ENCODE measurements around the gene KCTD15.

Gene KCTD15

DNA sequence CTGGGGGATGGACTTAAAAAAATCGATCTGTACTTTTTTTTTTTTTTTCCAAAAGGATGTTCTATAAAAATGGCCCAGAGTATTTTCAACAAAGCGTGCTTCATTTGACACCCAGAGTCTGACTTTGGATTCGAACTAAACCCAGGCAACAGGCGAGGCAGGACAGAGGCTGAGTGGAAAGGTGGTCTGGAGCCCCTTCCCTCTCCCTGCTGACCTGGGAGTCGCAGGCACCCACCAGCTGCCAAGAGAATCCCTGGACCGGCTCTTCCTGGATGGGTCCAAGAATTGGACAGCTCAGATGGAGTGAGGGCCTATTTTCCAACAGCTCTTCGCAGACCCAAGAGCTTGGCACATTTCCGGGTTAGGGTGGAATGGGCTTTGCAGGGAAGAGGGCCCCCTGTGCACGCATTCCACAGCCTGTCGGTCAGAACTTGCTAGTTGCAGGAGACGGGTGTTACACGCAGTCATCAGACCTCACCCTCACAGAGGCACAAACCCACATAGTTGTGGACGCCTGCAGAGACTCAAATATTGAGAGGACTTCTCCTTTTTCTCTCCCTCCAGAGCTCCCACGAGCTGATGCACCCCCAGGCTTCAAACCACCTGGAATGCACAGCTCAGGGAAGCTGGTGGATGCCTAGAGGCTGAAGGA lies 15.2 kb downstream of the KCTD15 start:
- no peak overlapping the region for H3K4me3 ChIP-seq (ENCODE audit: control insufficient read depth, low read depth, low read length)
- DNase-seq (ENCODE audit: low read depth): no peak
- TF ChIP-seq, protein P1, sequence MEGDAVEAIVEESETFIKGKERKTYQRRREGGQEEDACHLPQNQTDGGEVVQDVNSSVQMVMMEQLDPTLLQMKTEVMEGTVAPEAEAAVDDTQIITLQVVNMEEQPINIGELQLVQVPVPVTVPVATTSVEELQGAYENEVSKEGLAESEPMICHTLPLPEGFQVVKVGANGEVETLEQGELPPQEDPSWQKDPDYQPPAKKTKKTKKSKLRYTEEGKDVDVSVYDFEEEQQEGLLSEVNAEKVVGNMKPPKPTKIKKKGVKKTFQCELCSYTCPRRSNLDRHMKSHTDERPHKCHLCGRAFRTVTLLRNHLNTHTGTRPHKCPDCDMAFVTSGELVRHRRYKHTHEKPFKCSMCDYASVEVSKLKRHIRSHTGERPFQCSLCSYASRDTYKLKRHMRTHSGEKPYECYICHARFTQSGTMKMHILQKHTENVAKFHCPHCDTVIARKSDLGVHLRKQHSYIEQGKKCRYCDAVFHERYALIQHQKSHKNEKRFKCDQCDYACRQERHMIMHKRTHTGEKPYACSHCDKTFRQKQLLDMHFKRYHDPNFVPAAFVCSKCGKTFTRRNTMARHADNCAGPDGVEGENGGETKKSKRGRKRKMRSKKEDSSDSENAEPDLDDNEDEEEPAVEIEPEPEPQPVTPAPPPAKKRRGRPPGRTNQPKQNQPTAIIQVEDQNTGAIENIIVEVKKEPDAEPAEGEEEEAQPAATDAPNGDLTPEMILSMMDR (IDR thresholded peaks at IDR 0.05; ENCODE audit: control insufficient read depth, insufficient read depth, low read depth, low read length, missing control alignments): no peak

DNA sequence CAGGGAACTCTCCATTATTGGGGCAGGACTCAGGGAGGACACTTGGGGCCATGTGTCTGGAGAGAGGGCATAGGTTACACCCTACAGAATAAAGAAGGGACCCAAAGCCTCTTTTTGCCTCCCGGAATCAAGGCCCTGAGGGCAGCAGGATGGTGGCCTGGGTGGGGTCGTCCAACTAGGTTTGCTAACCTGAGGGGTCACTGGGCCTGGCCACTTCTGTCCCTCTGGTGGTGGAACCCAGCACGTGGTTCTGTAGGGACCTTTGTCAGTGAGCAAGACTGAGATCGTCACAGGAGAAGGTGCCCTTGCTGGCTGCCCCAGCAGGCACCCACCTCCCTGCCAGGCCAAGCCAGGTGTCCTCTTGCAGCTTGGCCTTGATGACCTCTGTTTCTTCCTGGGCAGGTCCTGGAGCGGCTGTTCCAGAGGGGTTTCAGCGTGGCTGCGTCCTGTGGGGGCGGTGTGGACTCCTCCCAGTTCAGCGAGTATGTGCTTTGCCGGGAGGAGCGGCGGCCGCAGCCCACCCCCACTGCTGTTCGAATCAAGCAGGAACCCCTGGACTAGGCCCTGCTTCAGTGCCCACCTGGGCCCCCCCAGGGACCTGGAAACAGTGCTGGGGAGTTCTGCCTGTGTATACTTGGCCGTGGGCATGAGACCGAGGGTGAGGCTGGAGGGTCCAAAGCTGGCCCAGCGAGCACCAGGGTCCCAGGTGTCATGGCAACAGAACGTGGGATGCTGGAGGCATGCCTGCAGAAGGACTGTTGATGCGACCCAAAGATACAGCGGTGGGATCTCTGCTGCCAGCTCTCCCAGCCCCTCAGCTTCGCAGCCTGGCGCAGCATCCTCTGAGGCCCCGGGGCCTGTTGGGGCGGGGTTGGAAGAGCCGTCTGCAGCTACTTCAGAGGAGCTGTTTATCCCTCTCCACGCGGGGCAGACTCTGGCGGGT lies 16.0 kb downstream of the KCTD15 start:
- no peak overlapping the region for H3K4me3 ChIP-seq (ENCODE audit: control insufficient read depth, low read depth, low read length)
- DNase-seq (ENCODE audit: low read depth): no peak
- TF ChIP-seq, protein P1 (IDR thresholded peaks at IDR 0.05; ENCODE audit: control insufficient read depth, insufficient read depth, low read depth, low read length, missing control alignments): no peak

DNA sequence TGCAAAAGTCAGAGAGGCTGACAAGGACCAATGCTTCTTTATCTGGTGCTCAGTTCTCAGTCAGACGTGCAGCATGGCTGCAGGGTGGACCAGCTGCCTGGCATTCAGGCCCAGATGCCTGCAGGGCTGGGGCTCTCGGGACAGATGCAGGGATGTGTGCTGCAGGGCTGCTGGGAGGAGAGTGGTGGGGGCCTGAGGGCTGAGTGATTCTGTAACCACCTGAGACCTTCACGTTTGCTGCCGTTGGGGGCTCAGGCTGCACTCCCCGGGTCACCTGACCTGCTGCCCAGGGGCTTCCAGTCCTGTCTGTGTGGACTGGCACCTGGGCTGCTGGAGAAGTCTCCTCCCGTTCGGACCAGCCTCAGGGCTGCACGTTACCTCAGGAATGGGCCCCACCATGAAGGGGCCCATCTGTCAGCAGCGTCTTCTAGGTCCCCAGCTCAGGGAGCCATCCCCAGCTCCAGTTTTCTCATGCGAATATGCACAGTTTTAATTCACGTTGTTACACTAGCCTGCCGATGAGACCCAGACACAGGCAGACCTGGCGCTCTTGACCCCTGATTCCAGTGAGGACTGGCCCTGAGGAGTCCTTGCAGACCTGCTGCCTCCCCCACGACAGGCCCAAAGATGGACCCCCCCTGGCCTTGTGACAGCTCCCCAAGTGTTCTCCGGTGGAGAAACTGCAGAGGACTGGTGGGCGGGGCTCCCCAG lies 16.9 kb downstream of the KCTD15 start:
- TF ChIP-seq, protein P1 (IDR thresholded peaks at IDR 0.05; ENCODE audit: control insufficient read depth, insufficient read depth, low read depth, low read length, missing control alignments): no peak
- no peak for DNase-seq (ENCODE audit: low read depth)
- no peak overlapping the region for H3K4me3 ChIP-seq (ENCODE audit: control insufficient read depth, low read depth, low read length)

DNA sequence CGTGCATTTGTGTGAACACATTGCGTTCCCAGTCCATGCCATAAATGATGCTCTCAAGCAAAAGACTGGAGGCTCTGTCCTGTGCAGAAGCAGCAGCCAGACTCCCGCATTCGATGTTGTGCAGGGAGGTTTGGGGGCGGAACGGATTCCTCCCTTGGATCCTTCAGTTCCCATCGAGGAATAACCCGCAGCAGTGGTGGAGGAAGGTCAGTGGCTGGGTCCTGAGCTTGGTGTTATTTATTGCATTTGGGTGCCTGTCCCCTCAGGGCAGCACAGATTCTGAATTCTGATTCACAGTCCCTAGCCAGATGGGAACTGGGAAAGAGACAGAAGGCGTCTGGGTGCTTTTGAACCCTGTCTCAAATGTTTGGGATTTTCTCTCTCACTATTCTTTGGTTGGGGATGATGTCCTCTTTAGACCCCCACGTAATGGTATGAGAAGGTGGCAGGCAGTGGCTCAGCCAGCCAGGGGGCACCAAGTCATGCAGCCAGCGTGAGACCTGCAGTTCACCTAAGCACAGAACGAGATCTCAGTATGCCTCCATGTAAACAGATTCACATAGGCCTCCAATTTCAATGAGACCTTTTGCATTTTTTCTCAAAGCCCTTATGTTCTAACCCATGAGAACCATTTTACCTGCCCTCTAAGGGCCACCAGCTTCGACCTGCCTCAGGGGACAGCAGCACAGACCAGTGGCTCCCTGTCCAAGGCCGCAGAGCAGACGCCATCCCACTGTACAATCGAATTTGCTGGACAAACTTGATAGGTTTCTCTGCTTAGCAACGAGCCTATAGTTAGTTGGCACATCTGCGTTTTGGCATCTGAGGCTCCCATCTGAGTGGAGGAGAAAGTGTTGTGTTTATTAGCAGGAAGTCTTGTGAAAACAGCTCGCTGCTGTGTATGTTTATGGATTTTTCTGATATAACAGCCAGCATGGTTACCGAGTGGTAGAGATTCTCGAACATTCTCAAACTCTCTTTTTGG lies 17.8 kb downstream of the KCTD15 start:
- no peak overlapping the region for H3K4me3 ChIP-seq (ENCODE audit: control insufficient read depth, low read depth, low read length)
- no peak for DNase-seq (ENCODE audit: low read depth)
- TF ChIP-seq, protein P1 (IDR thresholded peaks at IDR 0.05; ENCODE audit: control insufficient read depth, insufficient read depth, low read depth, low read length, missing control alignments): no peak

DNA sequence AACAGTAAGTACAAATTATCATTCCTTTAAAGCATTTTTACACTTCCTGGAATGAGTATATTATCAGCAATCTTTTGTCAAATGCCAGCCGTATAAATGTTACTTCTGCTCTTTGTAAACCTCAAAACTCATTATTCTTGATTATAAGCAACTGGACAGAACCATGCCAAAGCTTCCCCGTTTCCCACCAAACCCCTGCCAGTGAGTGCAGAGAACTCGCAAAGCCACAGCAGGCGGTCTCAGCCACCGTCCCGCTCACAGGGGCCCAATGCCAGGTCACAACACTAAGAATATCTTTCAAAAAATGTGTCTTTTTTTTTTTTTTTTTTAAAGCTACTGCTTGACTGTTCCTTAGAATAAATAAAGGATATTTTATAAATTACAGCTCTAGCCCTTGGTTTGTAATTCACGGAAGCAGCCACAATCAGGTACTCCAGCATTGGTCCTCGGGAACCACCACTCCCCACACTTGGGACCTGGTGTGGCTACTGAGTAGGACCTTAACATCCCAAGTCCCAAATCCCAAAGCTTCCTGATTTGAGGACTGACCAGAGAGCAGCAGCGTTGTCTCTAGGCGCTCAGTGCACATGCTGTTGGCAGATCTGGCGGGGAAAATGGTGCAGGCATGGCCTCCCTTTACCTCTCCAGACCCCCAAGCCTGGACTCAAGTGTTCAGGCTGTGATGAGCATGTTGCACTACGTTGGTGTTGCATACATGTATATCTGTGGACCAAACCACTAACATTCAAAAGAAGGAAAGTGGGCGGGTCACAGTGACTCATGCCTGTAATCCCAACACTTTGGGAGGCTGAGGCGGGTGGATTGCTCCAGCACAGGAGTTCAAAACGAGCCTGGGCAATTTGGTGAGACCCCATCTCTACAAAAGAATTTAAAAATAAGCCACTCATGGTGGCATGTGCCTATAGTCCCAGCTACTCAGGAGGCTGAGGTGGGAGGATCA lies 19.0 kb downstream of the KCTD15 start:
- no peak for DNase-seq (ENCODE audit: low read depth)
- no peak overlapping the region for H3K4me3 ChIP-seq (ENCODE audit: control insufficient read depth, low read depth, low read length)
- TF ChIP-seq, protein P1 (IDR thresholded peaks at IDR 0.05; ENCODE audit: control insufficient read depth, insufficient read depth, low read depth, low read length, missing control alignments): no peak
